Measurements from ENCODE around the gene TRMT61B. TPM values are rescaled to one million over a fixed set of nuclear protein-coding genes. Genes with fewer than 3 reads are reported as not detected.

TRMT61B gene
- total and polyA plus RNA-seq, 5 donors from 2014 or later, result 18.0 to 23.6 (median 22.0) TPM

DNA sequence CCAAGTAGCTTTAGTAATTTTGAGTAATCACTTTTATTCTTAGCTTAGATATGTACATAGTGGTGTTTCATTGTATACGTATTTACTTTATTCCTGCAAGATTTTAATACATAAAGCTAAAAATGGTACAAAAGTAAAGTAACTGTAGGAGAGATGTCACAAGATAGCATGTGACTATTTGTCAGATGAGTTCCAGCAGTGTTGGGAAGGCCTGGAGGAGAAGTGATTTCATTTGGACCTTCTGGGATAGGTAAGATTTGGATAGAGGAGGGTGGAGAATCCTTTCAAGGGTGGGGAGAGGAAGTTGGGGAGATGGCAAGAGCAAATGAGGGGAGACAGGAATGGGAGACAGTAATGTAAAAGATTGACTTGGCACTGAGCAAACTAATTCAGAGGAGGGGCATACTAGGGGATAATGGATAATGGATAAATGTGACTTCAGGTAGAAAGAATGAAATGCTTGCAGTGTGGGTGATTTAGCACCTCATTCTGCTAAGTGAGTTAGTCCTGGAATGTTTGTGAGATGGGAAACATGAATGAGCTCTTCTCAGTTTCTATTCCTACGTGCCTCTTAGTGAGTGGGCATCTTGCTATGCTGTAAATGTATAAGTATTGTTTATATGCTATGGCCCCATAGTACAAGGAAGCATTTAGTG lies 34.8 kb upstream of the TRMT61B start:
- no peak for DNase-seq
- Mint-ChIP-seq H3K9me3 (peaks cover 0 to 2% (median 0%) of the 10 kb centered on the region in 7 donors), H3K27me3 (no peaks in the 10 kb centered on the region), H3K4me3 (no peak overlapping the region), H3K36me3 (peaks cover 25% of the 10 kb centered on the region), H3K27ac (peak overlapping the region in 1 of 3 donors; percentile 11), H3K4me1 (peaks cover 16 to 48% (median 29%) of the 10 kb centered on the region in 4 donors)
- H3K36me3 ChIP-seq (ENCODE audit: control insufficient read depth, insufficient read depth, low read length), result peaks cover 63% of the 10 kb centered on the region
- no peak overlapping the region for H3K27ac ChIP-seq (ENCODE audit: insufficient read depth, low read length, poor library complexity, severe bottlenecking)
- no peak overlapping the region for H3K4me3 ChIP-seq (ENCODE audit: low read depth, low read length)
- H3K27me3 ChIP-seq (ENCODE audit: control insufficient read depth, insufficient read depth, low read length), result no peaks in the 10 kb centered on the region
- no peaks in the 10 kb centered on the region for H3K9me3 ChIP-seq (ENCODE audit: control insufficient read depth in 2 of 2, low read length in 2 of 2)
- no peaks in the 10 kb centered on the region for H3K4me1 ChIP-seq (ENCODE audit: control insufficient read depth, insufficient read depth, low read length, poor library complexity, severe bottlenecking)
- ATAC-seq (ENCODE audit: low read depth in 2 of 2), result no peak

DNA sequence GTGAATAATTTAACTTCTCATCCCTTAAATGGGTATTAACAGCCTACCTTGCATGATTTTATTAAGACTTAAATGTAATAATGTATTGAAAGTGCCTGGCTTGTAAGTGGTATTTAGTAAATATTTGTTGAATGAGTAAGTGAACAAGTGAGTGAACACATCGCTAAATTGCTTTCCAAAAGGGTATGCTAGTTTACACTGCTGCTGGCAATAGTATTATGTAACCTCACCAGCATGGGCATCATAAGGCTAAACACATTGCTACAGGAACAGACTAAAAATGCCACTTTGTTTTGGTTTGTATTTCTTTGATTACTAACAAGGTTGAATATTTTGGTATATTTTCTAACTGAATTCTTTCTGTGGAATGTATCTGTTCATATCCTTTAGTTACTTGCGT lies 34.2 kb upstream of the TRMT61B start:
- Histone ChIP-seq H3K27ac (ENCODE audit: insufficient read depth, low read length, poor library complexity, severe bottlenecking) (no peak overlapping the region), H3K4me3 (ENCODE audit: low read depth, low read length) (no peak overlapping the region), H3K27me3 (ENCODE audit: control insufficient read depth, insufficient read depth, low read length) (no peaks in the 10 kb centered on the region), H3K4me1 (ENCODE audit: control insufficient read depth, insufficient read depth, low read length, poor library complexity, severe bottlenecking) (peaks cover under 1% of the 10 kb centered on the region), H3K36me3 (ENCODE audit: control insufficient read depth, insufficient read depth, low read length) (peaks cover 57% of the 10 kb centered on the region), H3K9me3 (ENCODE audit: control insufficient read depth in 2 of 2, low read length in 2 of 2) (no peaks in the 10 kb centered on the region)
- Mint-ChIP-seq H3K27ac (peak overlapping the region in 1 of 3 donors; percentile 11), H3K9me3 (peaks cover 0 to 2% (median 0%) of the 10 kb centered on the region in 7 donors), H3K36me3 (peaks cover 25% of the 10 kb centered on the region), H3K4me3 (no peak overlapping the region), H3K27me3 (no peaks in the 10 kb centered on the region), H3K4me1 (peaks cover 22 to 55% (median 34%) of the 10 kb centered on the region in 4 donors)
- ATAC-seq (ENCODE audit: low read depth in 2 of 2) (no peak), DNase-seq (no peak)

DNA sequence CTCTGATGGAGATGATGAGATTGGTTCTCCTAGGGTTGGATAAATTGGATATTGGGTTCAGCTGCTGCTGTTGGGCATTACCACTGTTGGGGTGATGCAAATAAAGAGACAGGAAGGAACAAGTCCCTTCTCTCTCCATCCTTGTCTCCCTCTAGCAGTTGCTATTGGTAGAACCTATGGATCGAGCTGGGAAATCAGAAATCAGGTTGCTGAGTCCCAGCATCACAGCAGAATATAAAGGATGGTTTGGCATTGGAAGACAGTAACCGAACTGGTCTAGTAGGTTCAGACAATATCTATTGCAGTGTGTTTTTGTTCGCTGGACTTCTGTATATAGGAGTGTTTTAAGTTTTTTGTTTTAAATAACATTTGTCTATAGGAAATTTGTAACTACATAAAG lies 32.5 kb upstream of the TRMT61B start:
- DNase-seq, result no peak
- Mint-ChIP-seq H3K9me3 (peaks cover 0 to 2% (median 0%) of the 10 kb centered on the region in 7 donors), H3K4me1 (peaks cover 38 to 68% (median 40%) of the 10 kb centered on the region in 4 donors), H3K27ac (peak overlapping the region in 2 of 3 donors; percentile 67 to 73), H3K27me3 (no peaks in the 10 kb centered on the region), H3K36me3 (peaks cover 21% of the 10 kb centered on the region), H3K4me3 (no peak overlapping the region)
- H3K27me3 ChIP-seq (ENCODE audit: control insufficient read depth, insufficient read depth, low read length), result no peaks in the 10 kb centered on the region
- H3K4me1 ChIP-seq (ENCODE audit: control insufficient read depth, insufficient read depth, low read length, poor library complexity, severe bottlenecking), result peaks cover 18% of the 10 kb centered on the region
- H3K4me3 ChIP-seq (ENCODE audit: low read depth, low read length), result no peak overlapping the region
- peaks cover 46% of the 10 kb centered on the region for H3K36me3 ChIP-seq (ENCODE audit: control insufficient read depth, insufficient read depth, low read length)
- no peak overlapping the region for H3K27ac ChIP-seq (ENCODE audit: insufficient read depth, low read length, poor library complexity, severe bottlenecking)
- H3K9me3 ChIP-seq (ENCODE audit: control insufficient read depth in 2 of 2, low read length in 2 of 2), result no peaks in the 10 kb centered on the region
- no peak for ATAC-seq (ENCODE audit: low read depth in 2 of 2)

DNA sequence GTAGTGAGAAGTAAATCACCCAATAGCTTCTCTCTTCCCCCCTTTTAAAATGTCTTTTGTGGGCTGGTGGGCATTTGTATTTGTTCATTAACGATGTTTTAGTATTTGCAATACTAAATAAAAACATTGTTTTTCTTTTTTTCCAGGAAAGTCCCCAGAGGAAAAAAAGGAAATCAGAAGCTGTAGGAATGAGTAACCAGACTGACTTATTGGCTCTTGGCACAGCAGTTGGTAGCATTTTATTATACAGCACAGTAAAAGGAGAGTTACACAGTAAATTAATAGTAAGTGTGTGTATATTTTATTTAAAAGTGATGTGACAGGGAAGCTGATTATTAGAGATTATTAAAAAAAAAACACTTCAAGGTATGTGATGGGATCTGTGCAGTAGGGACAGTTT lies 31.7 kb upstream of the TRMT61B start:
- ATAC-seq (ENCODE audit: low read depth in 2 of 2) (no peak), DNase-seq (no peak)
- Histone ChIP-seq H3K27me3 (ENCODE audit: control insufficient read depth, insufficient read depth, low read length) (no peaks in the 10 kb centered on the region), H3K4me1 (ENCODE audit: control insufficient read depth, insufficient read depth, low read length, poor library complexity, severe bottlenecking) (peaks cover 25% of the 10 kb centered on the region), H3K9me3 (ENCODE audit: control insufficient read depth in 2 of 2, low read length in 2 of 2) (no peaks in the 10 kb centered on the region), H3K36me3 (ENCODE audit: control insufficient read depth, insufficient read depth, low read length) (peaks cover 40% of the 10 kb centered on the region), H3K27ac (ENCODE audit: insufficient read depth, low read length, poor library complexity, severe bottlenecking) (no peak overlapping the region), H3K4me3 (ENCODE audit: low read depth, low read length) (no peak overlapping the region)
- H3K27ac Mint-ChIP-seq, result no peak overlapping the region
- H3K9me3 Mint-ChIP-seq, result peaks cover 0 to 1% (median 0%) of the 10 kb centered on the region in 7 donors
- H3K4me3 Mint-ChIP-seq, result no peak overlapping the region
- H3K36me3 Mint-ChIP-seq, result peaks cover 17% of the 10 kb centered on the region
- no peaks in the 10 kb centered on the region for H3K27me3 Mint-ChIP-seq
- H3K4me1 Mint-ChIP-seq, result peaks cover 42 to 74% (median 46%) of the 10 kb centered on the region in 4 donors

DNA sequence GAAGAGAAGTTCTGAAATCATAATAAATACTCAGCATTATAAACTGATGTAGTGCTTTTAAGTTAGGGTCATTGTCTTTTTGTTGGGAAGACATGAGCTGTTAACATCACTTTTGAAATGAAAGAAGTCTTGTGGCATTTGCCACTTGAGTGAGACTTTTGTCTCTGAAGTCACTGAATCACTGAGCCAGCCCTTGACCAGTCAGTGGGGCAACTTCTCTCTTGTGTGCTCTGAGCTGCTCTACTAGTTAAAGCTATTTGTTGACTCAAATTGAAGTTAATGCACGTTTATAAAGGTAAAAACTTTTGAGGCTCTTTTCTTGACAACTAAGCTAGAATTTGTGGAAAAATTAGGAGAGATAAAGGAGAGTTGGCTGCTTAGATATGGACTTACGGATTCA lies 31.1 kb upstream of the TRMT61B start:
- Histone ChIP-seq H3K27me3 (ENCODE audit: control insufficient read depth, insufficient read depth, low read length) (no peaks in the 10 kb centered on the region), H3K36me3 (ENCODE audit: control insufficient read depth, insufficient read depth, low read length) (peaks cover 33% of the 10 kb centered on the region), H3K4me1 (ENCODE audit: control insufficient read depth, insufficient read depth, low read length, poor library complexity, severe bottlenecking) (peaks cover 31% of the 10 kb centered on the region), H3K27ac (ENCODE audit: insufficient read depth, low read length, poor library complexity, severe bottlenecking) (no peak overlapping the region), H3K4me3 (ENCODE audit: low read depth, low read length) (no peak overlapping the region), H3K9me3 (ENCODE audit: control insufficient read depth in 2 of 2, low read length in 2 of 2) (no peaks in the 10 kb centered on the region)
- no peak overlapping the region for H3K4me3 Mint-ChIP-seq
- DNase-seq (no peak), ATAC-seq (ENCODE audit: low read depth in 2 of 2) (no peak)
- peaks cover 11% of the 10 kb centered on the region for H3K36me3 Mint-ChIP-seq
- H3K27ac Mint-ChIP-seq, result peak overlapping the region in 1 of 3 donors; percentile 44
- no peaks in the 10 kb centered on the region for H3K27me3 Mint-ChIP-seq
- H3K4me1 Mint-ChIP-seq, result peaks cover 44 to 77% (median 53%) of the 10 kb centered on the region in 4 donors
- H3K9me3 Mint-ChIP-seq, result no peaks in the 10 kb centered on the region

DNA sequence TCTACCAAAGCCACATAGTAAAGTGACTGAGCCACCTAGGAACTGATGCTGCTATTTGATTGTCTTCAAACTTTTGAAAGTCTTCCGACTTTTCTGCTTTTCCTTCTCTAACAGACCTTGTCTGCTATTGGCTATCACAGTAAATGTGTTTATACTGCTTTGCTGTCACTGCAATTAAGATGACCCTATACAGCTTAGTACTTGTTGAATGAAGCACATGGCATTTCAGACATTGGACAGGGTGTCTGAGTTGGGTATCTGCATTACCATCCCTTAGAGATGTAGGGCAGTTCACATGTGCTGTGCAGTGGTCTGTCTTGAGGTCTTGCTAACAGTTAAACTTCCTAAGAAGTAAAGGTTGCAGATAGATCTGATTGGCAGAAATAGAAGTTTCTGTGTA lies 27.9 kb upstream of the TRMT61B start:
- peaks cover 4% of the 10 kb centered on the region for H3K27me3 Mint-ChIP-seq
- H3K9me3 Mint-ChIP-seq, result no peaks in the 10 kb centered on the region
- no peak for ATAC-seq (ENCODE audit: low read depth in 2 of 2)
- H3K27ac Mint-ChIP-seq, result peak overlapping the region in 2 of 3 donors; percentile 20 to 21
- H3K4me1 Mint-ChIP-seq, result peaks cover 47 to 71% (median 59%) of the 10 kb centered on the region in 4 donors
- Histone ChIP-seq H3K27me3 (ENCODE audit: control insufficient read depth, insufficient read depth, low read length) (no peaks in the 10 kb centered on the region), H3K4me3 (ENCODE audit: low read depth, low read length) (peak overlapping the region; percentile 53), H3K27ac (ENCODE audit: insufficient read depth, low read length, poor library complexity, severe bottlenecking) (no peak overlapping the region), H3K36me3 (ENCODE audit: control insufficient read depth, insufficient read depth, low read length) (peaks cover 18% of the 10 kb centered on the region), H3K9me3 (ENCODE audit: control insufficient read depth in 2 of 2, low read length in 2 of 2) (no peaks in the 10 kb centered on the region), H3K4me1 (ENCODE audit: control insufficient read depth, insufficient read depth, low read length, poor library complexity, severe bottlenecking) (peaks cover 47% of the 10 kb centered on the region)
- no peaks in the 10 kb centered on the region for H3K36me3 Mint-ChIP-seq
- peak overlapping the region; percentile 3 to 97 (median 58) for H3K4me3 Mint-ChIP-seq
- DNase-seq, result no peak

DNA sequence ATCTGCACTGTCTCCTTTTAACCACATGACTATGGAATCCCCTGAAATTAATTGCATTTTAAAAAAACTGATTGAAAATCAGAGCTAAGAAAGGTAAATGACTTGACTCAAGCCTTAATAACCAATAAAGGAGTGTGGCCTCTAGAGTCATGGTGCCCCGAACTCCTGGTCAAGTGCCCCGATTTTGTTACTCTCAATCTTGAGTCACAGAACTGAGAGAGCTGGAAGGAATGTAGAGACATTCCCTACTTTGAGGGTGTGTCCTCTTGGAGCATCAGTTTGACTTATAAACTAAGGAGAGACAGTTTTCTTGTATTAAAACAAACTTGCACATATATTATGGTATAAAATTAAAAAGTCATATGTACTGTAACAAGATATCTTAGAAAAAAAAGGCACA lies 26.8 kb upstream of the TRMT61B start:
- Mint-ChIP-seq H3K9me3 (no peaks in the 10 kb centered on the region), H3K27ac (no peak overlapping the region), H3K36me3 (no peaks in the 10 kb centered on the region), H3K27me3 (peaks cover 4% of the 10 kb centered on the region), H3K4me1 (peaks cover 47 to 66% (median 55%) of the 10 kb centered on the region in 4 donors), H3K4me3 (peak overlapping the region; percentile 94 to 99 (median 96))
- Histone ChIP-seq H3K4me3 (ENCODE audit: low read depth, low read length) (peak overlapping the region; percentile 96), H3K4me1 (ENCODE audit: control insufficient read depth, insufficient read depth, low read length, poor library complexity, severe bottlenecking) (peaks cover 47% of the 10 kb centered on the region), H3K27me3 (ENCODE audit: control insufficient read depth, insufficient read depth, low read length) (no peaks in the 10 kb centered on the region), H3K36me3 (ENCODE audit: control insufficient read depth, insufficient read depth, low read length) (peaks cover 6% of the 10 kb centered on the region), H3K9me3 (ENCODE audit: control insufficient read depth in 2 of 2, low read length in 2 of 2) (no peaks in the 10 kb centered on the region), H3K27ac (ENCODE audit: insufficient read depth, low read length, poor library complexity, severe bottlenecking) (no peak overlapping the region)
- ATAC-seq (ENCODE audit: low read depth in 2 of 2) (no peak), DNase-seq (no peak)
